HG03060 (cell line): ENCODE data around the gene LDB1.

Experiments used
- ATAC-seq: cut with Tn5 transposase; IDR thresholded peaks from one replicate; pipeline ENCODE4 v1.9.1; 2021; ENCODE audit warnings: low read depth, moderate number of reproducible peaks; ENCODE audit not compliant: unreplicated experiment

The LDB1 gene

GRCh38 chr10:102120142-102120990, at the start of gene LDB1:
Gene LDB1, minus strand, starts transcription at chr10:102120368. Its CDS starts 258 bp downstream, at chr10:102120110.
- ATAC-seq: no peak

GRCh38 chr10:102167861-102168260, 47.7 kb upstream of the LDB1 start:
- ATAC-seq: no peak

- no peak for ATAC-seq
These were observed 43.3 kb upstream of the LDB1 start for GRCh38 chr10:102163342-102163989.

- ATAC-seq: no peak
These were observed 39.7 kb upstream of the LDB1 start for GRCh38 chr10:102159831-102160230.

GRCh38 chr10:102159051-102159597, 39.0 kb upstream of the LDB1 start:
- no peak for ATAC-seq

GRCh38 chr10:102157224-102157623, 37.1 kb upstream of the LDB1 start:
- ATAC-seq: no peak

- no peak for ATAC-seq
These were observed 34.4 kb upstream of the LDB1 start for GRCh38 chr10:102154466-102155116.

GRCh38 chr10:102153093-102153620, 33.0 kb upstream of the LDB1 start:
- ATAC-seq: no peak

GRCh38 chr10:102152545-102152890, 32.4 kb upstream of the LDB1 start:
- ATAC-seq: no peak

GRCh38 chr10:102151774-102152544, 31.8 kb upstream of the LDB1 start, which contains the start of gene NOLC1:
Gene NOLC1, plus strand, starts transcription at chr10:102152389. Its CDS starts 22 bp downstream, at chr10:102152411.
- peak; percentile 88 for ATAC-seq

- no peak for ATAC-seq
These were observed 31.0 kb upstream of the LDB1 start for GRCh38 chr10:102150970-102151773.

GRCh38 chr10:102148275-102148674, 28.1 kb upstream of the LDB1 start:
- no peak for ATAC-seq

GRCh38 chr10:102147561-102147960, 27.4 kb upstream of the LDB1 start:
- no peak for ATAC-seq

- no peak for ATAC-seq
These were observed 26.8 kb upstream of the LDB1 start for GRCh38 chr10:102146971-102147428.

- no peak for ATAC-seq
These were observed 21.5 kb upstream of the LDB1 start for GRCh38 chr10:102141583-102142107.

- ATAC-seq: no peak
These were observed 20.9 kb upstream of the LDB1 start for GRCh38 chr10:102140913-102141540.

GRCh38 chr10:102140218-102140617, 20.1 kb upstream of the LDB1 start:
- ATAC-seq: no peak

GRCh38 chr10:102139281-102140110, 19.3 kb upstream of the LDB1 start:
- ATAC-seq: no peak
